ENCODE results near the gene TRIP12. TPM values are rescaled to one million over a fixed set of nuclear protein-coding genes. Genes with fewer than 3 reads are reported as not detected.

The TRIP12 gene
- total and polyA plus RNA-seq, 2 of the 4 experiments (the other 2 are of a cell fraction), result 51.6 to 209 TPM

- Histone ChIP-seq H3K27me3 (ENCODE audit: control insufficient read depth, insufficient read depth, low read length) (no peaks in the 10 kb centered on the region), H3K4me2 (ENCODE audit: low read depth, low read length) (no peak overlapping the region), H3K9me1 (ENCODE audit: insufficient read depth, low read length) (peaks cover 5% of the 10 kb centered on the region; the same call in 1 of the 2 replicates), H3K23ac (ENCODE audit: low read depth, low read length) (no peak overlapping the region), H2AFZ (replicated peaks; ENCODE audit: low read length, poor library complexity) (no peak overlapping the region), H3K56ac (ENCODE audit: extremely low read depth, insufficient read depth, low read length) (no peak overlapping the region), H2BK15ac (ENCODE audit: low read depth, low read length) (no peak overlapping the region), H4K20me1 (ENCODE audit: insufficient read depth, low read length) (peaks cover 80% of the 10 kb centered on the region), H4K8ac (ENCODE audit: low read depth in 2 of 2, low read length in 2 of 2) (no peak overlapping the region), H3K36me3 (ENCODE audit: control insufficient read depth, insufficient read depth, low read length) (peaks cover 24% of the 10 kb centered on the region), H3K9ac (ENCODE audit: low read depth, low read length) (no peak overlapping the region), H4K91ac (ENCODE audit: insufficient read depth, low read depth, low read length) (no peak overlapping the region), H3K4me1 (ENCODE audit: control insufficient read depth, insufficient read depth, low read length) (no peaks in the 10 kb centered on the region; the same call in 1 of the 2 replicates), H3K14ac (replicated peaks; ENCODE audit: low read depth, low read length) (no peak overlapping the region), H3K4ac (ENCODE audit: low read depth, low read length) (no peak overlapping the region), H4K5ac (ENCODE audit: low read depth, low read length) (no peak overlapping the region), H3K4me3 (ENCODE audit: insufficient read depth, low read depth, low read length) (no peak overlapping the region), H2BK5ac (ENCODE audit: low read depth, low read length, poor library complexity, severe bottlenecking) (no peak overlapping the region), H2AK9ac (replicated peaks; ENCODE audit: low read depth, low read length, poor library complexity) (no peak overlapping the region), H3K27ac (ENCODE audit: insufficient read depth, low read length) (no peak overlapping the region), H2BK120ac (ENCODE audit: low read depth, low read length) (no peak overlapping the region), H3K9me3 (ENCODE audit: control insufficient read depth, insufficient read depth, low read length) (no peaks in the 10 kb centered on the region), H2AK5ac (ENCODE audit: low read depth, low read length) (no peak overlapping the region), H2BK20ac (ENCODE audit: low read depth, low read length) (no peak overlapping the region), H3K18ac (ENCODE audit: low read depth, low read length) (no peak overlapping the region), H3K79me1 (ENCODE audit: low read depth in 1 of 2, low read length in 2 of 2) (peaks cover 4 to 63% of the 10 kb centered on the region in 2 experiments)
- dilution Hi-C loops (cut with HindIII; ENCODE audit: low sequenced_read_pairs, unreplicated experiment), result no loop called here
- no peak for TF ChIP-seq FOS (IDR thresholded peaks at IDR 0.05; ENCODE audit: low read depth, low read length)
- no peak for TF ChIP-seq RCOR1 (IDR thresholded peaks at IDR 0.05; ENCODE audit: insufficient replicate concordance, low read length)
- no peak for TF ChIP-seq CTCF (conservative IDR thresholded peaks at IDR 0.05; ENCODE audit: low read depth, low read length)
- TF ChIP-seq ELK1 (IDR thresholded peaks at IDR 0.05; ENCODE audit: borderline replicate concordance, low read depth, low read length), result no peak
- TF ChIP-seq CHD1 (IDR thresholded peaks at IDR 0.05; ENCODE audit: low read depth, low read length), result no peak
- TF ChIP-seq CEBPB (IDR thresholded peaks at IDR 0.05; ENCODE audit: low read depth, low read length), result no peak
- TF ChIP-seq MAFK (IDR thresholded peaks at IDR 0.05; ENCODE audit: low read depth, low read length), result no peak
- no peak for TF ChIP-seq USF2 (IDR thresholded peaks at IDR 0.05; ENCODE audit: low read depth, low read length)
- no peak for TF ChIP-seq POLR2A (IDR thresholded peaks at IDR 0.05; ENCODE audit: low read depth, low read length)
- no peak for TF ChIP-seq RFX5 (IDR thresholded peaks at IDR 0.05; ENCODE audit: low read depth, low read length)
- no peak for TF ChIP-seq BHLHE40 (IDR thresholded peaks at IDR 0.05; ENCODE audit: low read depth, low read length)
- no peak for TF ChIP-seq MAZ (IDR thresholded peaks at IDR 0.05; ENCODE audit: borderline replicate concordance, low read depth, low read length)
- in situ Hi-C loops (cut with MboI; ENCODE audit: low sequenced_read_pairs), result no loop called here
- ChIA-PET POLR2A (ENCODE audit: unreplicated experiment) (no interaction called here), CTCF (interaction anchor here (0.7 kb wide), 1 partner anchor 9 kb away, joined by 7 read pairs; no protein-coding TSS in a partner anchor)
- DNase-seq, result no peak
- intact Hi-C loops (cut with micrococcal nuclease), result no loop called here
- BruUV-seq (replicated peaks), result no TSS peak
- ATAC-seq (ENCODE audit: low read depth), result no peak
- WGBS, 2 experiments (ENCODE audit: extremely low coverage in 2 of 2, insufficient read length in 1 of 2), result no CpG with 5 or more reads among the region's 3 CpGs
These were observed 18.8 kb downstream of the TRIP12 start for GRCh38 chr2:229903037-229903436.
